ENCODE measurements around the gene P2RY2. TPM values are rescaled to one million over a fixed set of nuclear protein-coding genes. Genes with fewer than 3 reads are reported as not detected.

Gene P2RY2
- total RNA-seq, 1 donor from 2014 or later = 6.5 TPM

DNA sequence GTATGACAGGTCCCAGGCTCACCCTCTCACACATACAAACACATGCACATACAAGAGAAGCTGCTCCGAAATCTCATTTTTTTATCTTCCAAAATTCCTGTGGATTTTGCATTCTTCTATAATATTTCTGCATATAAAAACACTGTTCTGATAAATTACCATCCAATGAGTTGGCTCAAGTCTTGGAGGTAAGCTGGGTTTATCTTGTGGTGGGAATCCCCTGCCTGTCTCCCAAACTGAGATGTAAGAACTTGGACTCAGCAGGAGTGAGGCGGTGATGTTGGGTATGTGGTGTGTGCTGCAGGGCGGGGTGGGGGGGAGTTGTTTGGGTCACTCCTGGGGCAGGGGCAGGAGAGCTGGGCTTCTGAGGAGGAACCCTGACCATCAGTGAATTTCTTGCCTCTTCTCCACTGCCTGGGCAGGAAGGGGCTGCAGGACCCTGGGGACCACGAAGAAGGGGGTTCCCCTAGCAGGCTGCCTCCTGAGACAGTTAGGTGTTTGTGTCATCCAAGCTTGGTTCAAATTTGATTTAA is 47.3 kb downstream of the P2RY2 start:
- no peaks in the 10 kb centered on the region for H3K36me3 ChIP-seq
- no peak overlapping the region for H3K4me3 ChIP-seq
- no peak overlapping the region for H3K27ac ChIP-seq
- H3K9me3 ChIP-seq = no peaks in the 10 kb centered on the region
- intact Hi-C loops (cut with DNase I) = no loop called here
- peaks cover 24% of the 10 kb centered on the region for H3K4me1 ChIP-seq
- ATAC-seq (no peak), DNase-seq (no peak)
- peaks cover 22% of the 10 kb centered on the region for H3K27me3 ChIP-seq (ENCODE audit: low read depth)
- no peak for TF ChIP-seq CTCF (IDR thresholded peaks at IDR 0.05)

DNA sequence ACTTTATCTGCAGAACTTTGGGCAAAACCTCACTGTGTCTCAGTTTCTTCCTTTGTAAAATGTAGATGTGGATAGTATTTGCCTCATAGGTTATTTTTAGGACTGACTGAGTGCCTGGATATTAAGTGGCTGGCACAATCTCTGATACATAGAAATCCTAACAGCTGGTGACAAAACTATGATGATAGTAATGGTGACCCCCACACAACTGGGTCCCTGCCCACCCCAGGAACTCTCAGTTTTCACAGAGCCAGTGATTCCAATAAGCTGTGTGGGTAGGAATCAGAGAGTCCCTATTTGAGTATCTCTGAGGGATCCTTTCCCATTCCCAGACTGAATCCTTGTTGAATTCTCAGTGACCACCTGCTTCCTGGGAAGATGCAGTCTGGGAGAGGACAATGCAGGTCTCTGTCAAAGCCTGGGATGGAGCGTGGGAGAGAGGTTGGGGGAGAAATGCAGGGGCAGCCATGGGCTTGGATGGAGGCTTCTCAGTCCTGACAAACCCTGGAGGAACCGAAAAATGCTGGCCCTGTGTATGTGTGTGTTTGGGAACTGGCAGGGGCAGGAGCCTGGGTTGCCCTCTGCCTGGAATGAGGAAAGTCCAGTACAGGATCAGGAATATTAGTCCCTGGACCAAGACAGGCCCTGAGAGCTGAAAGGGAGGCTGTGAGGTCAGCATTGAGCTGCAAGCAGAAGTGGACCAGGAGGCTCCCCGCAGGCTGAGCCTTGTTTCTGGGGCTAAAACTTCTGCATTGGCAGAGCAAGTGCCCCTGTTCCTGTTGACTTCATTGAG is 48.0 kb downstream of the P2RY2 start:
- H3K27me3 ChIP-seq (ENCODE audit: low read depth) = peaks cover 22% of the 10 kb centered on the region
- H3K9me3 ChIP-seq = no peaks in the 10 kb centered on the region
- H3K4me3 ChIP-seq = no peak overlapping the region
- no peak for DNase-seq
- H3K27ac ChIP-seq = no peak overlapping the region
- no peak for TF ChIP-seq CTCF (IDR thresholded peaks at IDR 0.05)
- H3K36me3 ChIP-seq = no peaks in the 10 kb centered on the region
- ATAC-seq = no peak
- H3K4me1 ChIP-seq = peaks cover 28% of the 10 kb centered on the region
- intact Hi-C loops (cut with DNase I) = no loop called here

DNA sequence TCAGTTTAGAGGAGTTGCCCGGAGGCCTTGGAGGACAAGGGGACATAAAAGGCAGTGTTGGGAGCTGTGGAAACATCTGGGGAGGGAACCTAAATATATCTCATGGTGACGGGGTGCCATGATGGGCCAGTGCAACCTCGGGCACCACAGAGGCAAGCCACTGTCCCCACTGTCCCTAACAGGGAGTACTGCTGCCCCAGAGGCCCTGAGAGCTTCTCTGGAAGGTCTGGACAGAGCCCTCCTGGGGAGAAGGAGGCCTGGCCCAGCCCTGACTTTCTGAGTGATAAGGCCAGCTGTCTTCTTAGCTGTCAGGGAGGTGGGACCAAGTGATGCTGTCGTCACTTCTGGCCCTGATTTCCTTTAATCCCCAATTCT is 48.6 kb downstream of the P2RY2 start:
- no peak for DNase-seq
- no peak for TF ChIP-seq CTCF (IDR thresholded peaks at IDR 0.05)
- H3K9me3 ChIP-seq = no peaks in the 10 kb centered on the region
- peaks cover 22% of the 10 kb centered on the region for H3K27me3 ChIP-seq (ENCODE audit: low read depth)
- H3K4me3 ChIP-seq = no peak overlapping the region
- intact Hi-C loops (cut with DNase I) = no loop called here
- no peak overlapping the region for H3K27ac ChIP-seq
- peaks cover 28% of the 10 kb centered on the region for H3K4me1 ChIP-seq
- ATAC-seq = no peak
- H3K36me3 ChIP-seq = no peaks in the 10 kb centered on the region

GRCh38 chr11:73267122-73267846 is 49.2 kb downstream of the P2RY2 start:
- no peak for TF ChIP-seq CTCF (IDR thresholded peaks at IDR 0.05)
- intact Hi-C loops (cut with DNase I) = no loop called here
- Histone ChIP-seq H3K36me3 (no peaks in the 10 kb centered on the region), H3K4me1 (peaks cover 28% of the 10 kb centered on the region), H3K4me3 (no peak overlapping the region), H3K27ac (no peak overlapping the region), H3K9me3 (no peaks in the 10 kb centered on the region), H3K27me3 (ENCODE audit: low read depth) (peaks cover 22% of the 10 kb centered on the region)
- ATAC-seq = no peak
- DNase-seq = no peak

- ATAC-seq = no peak
- TF ChIP-seq CTCF (IDR thresholded peaks at IDR 0.05) = no peak
- Histone ChIP-seq H3K4me1 (peaks cover 28% of the 10 kb centered on the region), H3K4me3 (no peak overlapping the region), H3K27ac (no peak overlapping the region), H3K9me3 (no peaks in the 10 kb centered on the region), H3K27me3 (ENCODE audit: low read depth) (peaks cover 22% of the 10 kb centered on the region), H3K36me3 (no peaks in the 10 kb centered on the region)
- no peak for DNase-seq
- intact Hi-C loops (cut with DNase I) = no loop called here
Measured at GRCh38 chr11:73267906-73268540, 49.9 kb downstream of the P2RY2 start.

All from lower lobe of right lung (tissue), 2 donors.